ENCODE results near the gene PAPPA. TPM values are rescaled to one million over a fixed set of nuclear protein-coding genes. Genes with fewer than 3 reads are reported as not detected.
A peak's percentile ranks its signal among the peaks of the same experiment; 100 is the strongest.

The PAPPA gene
- total and polyA plus RNA-seq, 8 donors, result 0.45 to 11.7 (median 1.9) TPM

DNA sequence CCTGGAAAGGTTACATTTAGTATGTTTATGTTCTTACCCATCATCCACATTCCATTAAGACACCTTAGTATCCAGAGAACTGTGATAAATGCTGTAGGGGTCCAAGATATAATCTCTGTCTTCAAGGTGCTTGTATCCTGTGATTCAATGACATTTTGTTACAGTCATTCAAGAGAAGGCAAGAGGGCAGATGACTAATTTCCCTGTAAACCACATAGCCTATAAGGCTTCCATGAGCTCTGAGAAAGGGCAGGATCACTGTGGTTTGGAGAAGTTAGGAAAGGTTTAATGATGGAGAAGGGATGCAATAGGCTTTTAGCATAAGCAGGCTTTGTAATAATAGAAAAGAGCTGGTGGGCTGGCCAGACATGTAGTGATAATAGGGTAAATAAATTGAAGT, 40.0 kb downstream of the PAPPA start:
- H3K27me3 ChIP-seq, result no peaks in the 10 kb centered on the region
- no peak overlapping the region for H3K4me3 ChIP-seq
- H3K27ac ChIP-seq, result no peak overlapping the region
- H3K36me3 ChIP-seq, result peaks cover 0 to 3% (median 0%) of the 10 kb centered on the region in 4 donors
- TF ChIP-seq POLR2A (IDR thresholded peaks at IDR 0.05) (no peak), EP300 (IDR thresholded peaks at IDR 0.05) (no peak), POLR2AphosphoS5 (IDR thresholded peaks at IDR 0.05) (no peak)
- TF ChIP-seq, protein P1, sequence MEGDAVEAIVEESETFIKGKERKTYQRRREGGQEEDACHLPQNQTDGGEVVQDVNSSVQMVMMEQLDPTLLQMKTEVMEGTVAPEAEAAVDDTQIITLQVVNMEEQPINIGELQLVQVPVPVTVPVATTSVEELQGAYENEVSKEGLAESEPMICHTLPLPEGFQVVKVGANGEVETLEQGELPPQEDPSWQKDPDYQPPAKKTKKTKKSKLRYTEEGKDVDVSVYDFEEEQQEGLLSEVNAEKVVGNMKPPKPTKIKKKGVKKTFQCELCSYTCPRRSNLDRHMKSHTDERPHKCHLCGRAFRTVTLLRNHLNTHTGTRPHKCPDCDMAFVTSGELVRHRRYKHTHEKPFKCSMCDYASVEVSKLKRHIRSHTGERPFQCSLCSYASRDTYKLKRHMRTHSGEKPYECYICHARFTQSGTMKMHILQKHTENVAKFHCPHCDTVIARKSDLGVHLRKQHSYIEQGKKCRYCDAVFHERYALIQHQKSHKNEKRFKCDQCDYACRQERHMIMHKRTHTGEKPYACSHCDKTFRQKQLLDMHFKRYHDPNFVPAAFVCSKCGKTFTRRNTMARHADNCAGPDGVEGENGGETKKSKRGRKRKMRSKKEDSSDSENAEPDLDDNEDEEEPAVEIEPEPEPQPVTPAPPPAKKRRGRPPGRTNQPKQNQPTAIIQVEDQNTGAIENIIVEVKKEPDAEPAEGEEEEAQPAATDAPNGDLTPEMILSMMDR (IDR thresholded peaks at IDR 0.05), result no peak
- no peaks in the 10 kb centered on the region for H3K9me3 ChIP-seq
- no peaks in the 10 kb centered on the region for H3K4me1 ChIP-seq
- no peak for DNase-seq
- intact Hi-C loops (cut with DNase I; ENCODE audit: low total_unique reads), result no loop called here

- no peak for DNase-seq
- TF ChIP-seq EP300 (IDR thresholded peaks at IDR 0.05) (no peak), POLR2AphosphoS5 (IDR thresholded peaks at IDR 0.05) (no peak), POLR2A (IDR thresholded peaks at IDR 0.05) (no peak)
- TF ChIP-seq, protein P1 (IDR thresholded peaks at IDR 0.05), result no peak
- H3K27me3 ChIP-seq, result no peaks in the 10 kb centered on the region
- intact Hi-C loops (cut with DNase I; ENCODE audit: low total_unique reads), result no loop called here
- no peak overlapping the region for H3K27ac ChIP-seq
- no peaks in the 10 kb centered on the region for H3K4me1 ChIP-seq
- no peak overlapping the region for H3K4me3 ChIP-seq
- no peaks in the 10 kb centered on the region for H3K9me3 ChIP-seq
- WGBS, 5 donors, result 68 to 81% (median 80%) methylated on average over 2 of the region's 2 CpGs
- no peaks in the 10 kb centered on the region for H3K36me3 ChIP-seq
Observed at GRCh38 chr9:116196806-116197205, 43.2 kb downstream of the PAPPA start.

- intact Hi-C loops (cut with DNase I; ENCODE audit: low total_unique reads), result no loop called here
- no peak overlapping the region for H3K27ac ChIP-seq
- DNase-seq, result no peak
- no peak for TF ChIP-seq POLR2AphosphoS5 (IDR thresholded peaks at IDR 0.05)
- TF ChIP-seq EP300 (IDR thresholded peaks at IDR 0.05), result no peak
- TF ChIP-seq POLR2A (IDR thresholded peaks at IDR 0.05), result no peak
- TF ChIP-seq, protein P1 (IDR thresholded peaks at IDR 0.05), result no peak
- 67 to 81% (median 68%) methylated on average over 4 of the region's 4 CpGs for WGBS, 5 donors
- no peaks in the 10 kb centered on the region for H3K27me3 ChIP-seq
- H3K4me3 ChIP-seq, result no peak overlapping the region
- H3K36me3 ChIP-seq, result no peaks in the 10 kb centered on the region
- no peaks in the 10 kb centered on the region for H3K9me3 ChIP-seq
- H3K4me1 ChIP-seq, result no peaks in the 10 kb centered on the region
Observed at GRCh38 chr9:116198344-116198743, 44.8 kb downstream of the PAPPA start.

DNA sequence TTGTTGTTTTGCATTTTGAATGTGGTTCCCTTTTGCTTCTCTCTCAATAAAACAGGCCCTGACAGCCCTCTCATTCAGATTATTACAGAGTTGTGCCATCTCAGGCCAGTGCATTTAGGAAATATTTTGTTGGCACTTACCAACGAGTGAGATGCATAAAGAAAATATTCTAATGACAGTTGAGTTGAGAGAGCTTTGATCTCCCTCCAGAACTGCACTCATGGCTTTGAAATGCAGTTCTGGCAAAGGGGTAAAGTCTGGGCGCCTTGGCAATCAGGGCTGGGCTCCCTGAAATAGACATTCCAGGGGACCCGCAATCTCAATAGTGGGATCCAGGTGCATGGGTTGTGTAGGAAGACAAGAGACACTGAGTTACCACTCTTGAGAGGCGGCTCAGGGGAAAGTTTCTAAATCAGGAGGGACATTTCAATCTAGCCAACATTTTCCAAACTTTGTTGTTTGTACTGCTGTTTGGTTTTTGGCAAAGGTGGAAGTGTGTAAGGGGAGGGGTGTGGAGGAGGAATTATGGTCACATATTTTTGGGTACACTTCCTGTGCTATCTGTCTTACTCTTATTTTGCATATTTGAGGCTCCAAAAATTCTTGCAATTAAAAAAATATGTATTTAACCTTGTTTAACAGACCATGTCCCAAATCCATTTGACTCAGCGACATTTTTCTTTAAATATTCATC, 48.8 kb downstream of the PAPPA start:
- Histone ChIP-seq H3K9me3 (no peaks in the 10 kb centered on the region), H3K27me3 (no peaks in the 10 kb centered on the region), H3K4me3 (no peak overlapping the region), H3K27ac (no peak overlapping the region), H3K4me1 (no peaks in the 10 kb centered on the region), H3K36me3 (no peaks in the 10 kb centered on the region)
- TF ChIP-seq EP300 (IDR thresholded peaks at IDR 0.05) (no peak), POLR2A (IDR thresholded peaks at IDR 0.05) (no peak), POLR2AphosphoS5 (IDR thresholded peaks at IDR 0.05) (no peak)
- TF ChIP-seq, protein P1 (IDR thresholded peaks at IDR 0.05), result no peak
- 55 to 75% (median 67%) methylated on average over 5 of the region's 5 CpGs for WGBS, 5 donors
- intact Hi-C loops (cut with DNase I; ENCODE audit: low total_unique reads), result no loop called here
- peak in 1 of 2 donors; percentile 20 for DNase-seq
